ENCODE data around the gene MAGIX.
"Not testable (repeated sequence)": the region's sequence is repeated elsewhere in the genome, so short reads cannot be mapped to it uniquely, and the experiment has no call there.

The MAGIX gene

GRCh38 chrX:49161632-49162031 is 926 bp upstream of the MAGIX start:
- no peak for DNase-seq

DNA sequence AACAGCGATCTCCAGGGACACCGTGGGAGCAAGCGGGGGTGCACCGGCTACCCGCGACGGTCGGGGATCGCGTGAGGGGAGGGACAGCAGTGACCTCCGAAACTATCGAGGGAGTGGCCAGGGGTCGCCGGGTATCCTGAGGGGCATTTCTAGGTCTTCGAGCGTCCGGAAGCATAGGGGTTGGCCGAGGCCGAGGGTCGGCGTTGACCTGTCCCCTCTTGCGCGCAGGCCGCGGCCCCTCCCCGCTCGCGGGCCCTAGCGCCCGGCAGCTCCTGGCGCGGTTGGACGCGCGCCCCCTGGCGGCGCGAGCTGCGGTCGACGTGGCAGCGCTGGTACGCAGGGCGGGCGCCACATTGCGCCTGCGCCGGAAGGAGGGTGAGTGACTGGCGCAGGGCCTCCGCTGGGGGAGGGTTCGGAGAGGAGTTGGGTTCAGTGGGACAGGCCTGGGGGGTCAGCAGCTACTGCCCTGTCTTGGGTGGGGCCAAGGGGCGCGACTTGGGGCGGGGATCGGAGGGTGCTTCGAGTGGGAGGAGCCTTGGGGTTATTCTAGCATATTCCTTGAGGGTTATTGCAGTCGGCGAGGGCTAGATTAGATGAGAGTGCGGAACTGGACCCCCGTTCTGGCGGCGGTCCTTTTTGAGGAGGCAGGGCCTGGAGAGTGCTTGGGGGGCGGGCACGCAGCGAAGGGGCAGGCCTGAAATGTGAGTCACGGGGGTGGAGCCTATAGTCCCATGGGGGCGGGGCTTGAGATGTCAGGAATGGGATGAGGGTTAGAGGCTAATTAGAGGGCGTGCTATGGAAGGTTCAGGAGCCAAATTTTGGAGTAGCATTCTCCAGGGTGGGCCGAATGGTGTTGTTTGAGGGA is 1.2 kb downstream of the MAGIX start:
- DNase-seq, result peak; percentile 79

- no peak for DNase-seq
These were observed 2.2 kb downstream of the MAGIX start for GRCh38 chrX:49164589-49165360.

DNA sequence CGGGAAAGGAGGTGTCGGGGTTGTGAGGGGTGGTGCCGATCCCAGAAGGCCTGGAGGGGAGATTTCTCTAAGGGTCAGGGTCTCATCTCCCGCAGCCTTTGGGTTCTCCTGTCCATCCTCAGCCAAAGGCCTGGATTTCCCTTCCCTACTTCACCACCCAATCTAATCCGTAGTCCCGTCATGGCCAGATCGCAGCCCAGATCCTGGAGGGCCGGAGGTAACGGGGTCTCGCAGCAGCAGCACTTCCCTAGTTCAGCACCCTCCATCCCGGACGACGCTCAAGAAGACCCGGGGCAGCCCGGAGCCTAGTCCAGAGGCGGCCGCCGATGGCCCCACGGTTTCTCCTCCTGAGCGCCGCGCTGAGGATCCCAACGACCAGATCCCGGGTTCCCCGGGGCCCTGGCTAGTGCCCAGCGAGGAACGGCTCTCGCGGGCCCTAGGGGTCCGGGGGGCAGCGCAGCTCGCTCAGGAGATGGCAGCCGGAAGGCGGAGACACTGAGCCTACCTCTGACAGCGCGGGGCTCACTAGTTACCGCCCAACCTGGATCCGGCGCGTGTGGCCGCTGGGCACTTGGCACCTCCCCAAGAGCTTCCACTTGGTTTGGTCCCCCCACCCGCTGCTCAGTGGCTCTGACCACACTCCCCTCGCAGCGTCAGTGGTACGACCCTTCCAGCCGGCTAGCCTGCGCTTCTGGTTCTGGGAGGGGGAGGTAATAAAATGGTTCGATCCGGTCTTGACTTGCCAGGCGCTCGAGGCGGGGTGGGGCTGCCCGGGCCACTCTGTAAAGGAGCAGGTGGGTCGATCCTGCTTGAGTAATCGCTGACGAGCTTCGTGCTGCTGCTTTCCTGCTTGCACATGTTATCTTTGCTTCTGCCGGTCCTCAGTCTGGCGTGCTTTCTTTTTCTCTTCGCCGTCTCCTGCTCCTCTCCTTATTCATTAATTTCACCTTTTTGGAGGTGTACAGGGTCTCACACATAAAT is 3.6 kb downstream of the MAGIX start:
- peak; percentile 63 for DNase-seq

GRCh38 chrX:49166914-49167739 is 4.6 kb downstream of the MAGIX start:
- DNase-seq, result peak; percentile 64

- no peak for DNase-seq
These were observed 5.2 kb downstream of the MAGIX start for GRCh38 chrX:49167740-49168108.

GRCh38 chrX:49171752-49172279 is 9.3 kb downstream of the MAGIX start, which contains the start of gene PLP2:
Gene PLP2, plus strand, starts transcription at chrX:49171898. Its CDS starts 103 bp downstream, at chrX:49172001.
- DNase-seq, result peak; percentile 77

DNA sequence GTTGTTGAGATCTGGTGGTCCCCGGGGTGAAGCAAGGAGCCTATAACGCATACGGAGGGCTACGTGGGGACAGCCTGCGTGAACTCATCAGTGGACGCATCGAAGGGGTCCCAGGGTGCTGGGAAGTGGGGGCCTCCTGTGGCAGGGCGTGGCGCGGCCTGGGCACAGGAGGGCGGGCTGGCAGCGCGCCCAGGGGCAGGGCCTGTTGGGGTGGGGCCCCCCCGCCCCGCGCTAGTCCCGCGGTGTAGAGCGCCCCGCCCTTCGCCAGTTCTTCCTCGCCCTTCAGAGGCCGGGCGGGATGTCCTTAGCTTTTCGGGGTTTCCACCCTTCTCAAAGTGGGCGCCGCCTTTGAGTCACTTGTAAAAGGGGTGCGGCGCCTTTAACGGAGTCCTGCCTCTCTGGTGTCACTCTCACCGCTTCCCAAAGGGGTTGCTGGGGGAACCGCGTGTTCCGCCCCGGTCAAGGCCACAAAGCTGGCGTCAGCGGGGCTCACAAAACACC is 9.8 kb downstream of the MAGIX start:
- peak; percentile 67 for DNase-seq

DNA sequence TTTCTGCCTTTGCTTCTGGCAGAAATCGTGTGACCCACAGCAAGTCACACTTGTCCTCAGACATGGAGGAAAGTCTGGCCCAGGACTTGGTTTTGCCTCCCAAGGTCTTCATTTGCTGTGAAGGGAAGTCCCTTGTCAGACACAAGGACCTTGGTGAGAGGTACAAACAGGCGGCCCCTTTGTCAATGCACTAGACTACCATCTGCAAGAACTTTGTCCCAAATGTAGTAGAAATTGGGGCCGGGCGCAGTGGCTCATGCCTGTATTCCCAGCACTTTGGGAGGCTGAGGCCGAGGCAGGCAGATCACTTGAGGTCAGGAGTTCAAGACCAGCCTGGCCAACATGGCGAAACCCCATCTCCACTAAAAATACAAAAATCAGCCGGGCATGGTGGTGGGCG is 11.0 kb downstream of the MAGIX start:
- DNase-seq, result not testable (repeated sequence)

DNA sequence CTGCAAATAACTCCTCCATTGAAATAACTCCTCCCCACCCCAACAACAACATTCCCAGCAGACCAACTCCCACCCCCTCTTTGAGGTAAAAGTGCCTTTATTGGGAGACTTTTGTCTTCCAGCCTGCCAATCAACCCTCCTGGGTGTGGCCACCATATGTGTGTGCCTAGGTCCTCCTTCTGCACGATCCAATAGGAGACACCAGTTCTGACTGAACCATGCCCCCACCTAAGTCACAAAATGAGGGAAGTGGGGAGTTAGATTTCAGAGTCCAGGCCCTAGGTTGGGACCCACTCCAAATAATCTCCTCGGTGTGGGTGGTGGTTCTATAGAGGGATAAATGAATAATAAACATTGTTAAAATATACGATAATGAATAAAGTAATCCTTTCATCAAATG is 12.2 kb downstream of the MAGIX start:
- DNase-seq, result no peak

- DNase-seq, result no peak
These were observed 13.1 kb downstream of the MAGIX start for GRCh38 chrX:49175435-49176274.

DNA sequence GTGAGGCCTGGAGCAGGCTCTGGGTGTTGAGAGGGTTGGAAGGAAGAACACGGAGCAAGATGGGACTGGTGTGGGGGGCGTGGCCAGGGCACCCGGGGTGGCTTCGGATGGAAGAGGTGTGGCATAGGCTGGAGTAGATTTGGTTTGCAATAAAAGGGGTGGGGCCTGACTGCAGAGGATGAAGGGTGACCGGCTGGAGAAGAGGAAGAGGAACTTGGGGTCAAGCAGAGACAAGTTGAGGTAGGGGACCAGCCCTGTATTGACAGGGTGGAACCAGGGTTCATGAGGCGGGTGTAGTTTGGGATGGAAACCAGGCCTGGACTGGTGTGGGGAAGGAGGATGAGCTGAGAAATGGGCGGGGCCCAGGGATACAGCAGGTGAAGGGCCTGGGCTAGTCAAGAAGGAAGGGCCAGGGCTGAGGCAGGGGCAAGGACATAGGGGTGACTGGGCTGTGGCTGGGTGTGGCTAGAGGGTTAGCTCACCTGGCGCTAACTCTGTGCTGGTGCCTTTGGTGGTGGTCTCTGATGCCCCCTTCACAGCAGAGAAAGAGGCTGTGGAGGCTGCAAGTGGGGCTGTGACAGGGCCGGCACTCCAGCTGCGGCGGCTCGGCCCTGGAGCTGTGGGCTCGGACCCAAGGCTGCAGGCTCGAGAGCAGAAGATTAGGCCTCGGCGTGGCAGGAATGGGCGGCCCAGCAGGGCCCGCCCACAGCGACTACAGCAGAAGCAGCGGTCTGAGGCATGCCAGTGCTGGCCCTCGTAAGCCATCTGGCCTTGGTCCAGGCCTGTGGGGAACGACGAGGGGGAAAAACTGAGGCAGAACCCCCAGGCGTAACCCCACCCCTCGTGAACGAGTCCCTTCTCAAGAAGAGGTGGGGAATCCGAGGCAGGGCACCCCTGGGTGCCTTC is 14.1 kb downstream of the MAGIX start:
- DNase-seq, result no peak

- no peak for DNase-seq
These were observed 14.8 kb downstream of the MAGIX start for GRCh38 chrX:49177338-49177833.

DNA sequence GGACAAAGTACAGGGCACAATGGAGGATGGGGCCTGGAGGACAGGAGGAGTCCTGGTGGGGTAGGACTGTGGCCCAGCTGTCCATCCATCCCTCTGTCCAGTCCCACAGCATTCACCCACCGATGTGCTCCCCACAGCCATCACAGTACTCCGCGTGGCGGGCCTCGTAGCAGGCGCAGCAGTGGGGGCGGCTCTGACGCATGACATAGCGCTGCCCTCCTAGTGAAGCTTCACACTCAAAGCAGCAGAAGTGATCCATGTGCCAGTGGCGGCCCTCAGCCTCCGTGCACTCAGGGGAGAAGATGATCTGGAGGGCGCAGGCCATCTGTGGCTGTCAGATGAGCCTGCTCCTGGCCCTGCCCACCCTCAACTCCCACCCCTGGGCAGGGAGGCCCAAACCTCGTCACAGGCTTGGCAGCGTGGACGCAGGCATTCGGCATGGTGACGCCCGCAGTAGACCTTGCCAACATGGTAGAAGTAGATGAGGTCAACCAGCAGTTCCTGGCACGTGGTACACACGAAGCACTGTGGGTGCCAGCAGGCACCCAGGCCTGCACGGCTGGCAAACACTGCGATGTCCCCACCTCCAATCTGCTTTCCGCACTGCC is 15.4 kb downstream of the MAGIX start:
- DNase-seq, result no peak

DNA sequence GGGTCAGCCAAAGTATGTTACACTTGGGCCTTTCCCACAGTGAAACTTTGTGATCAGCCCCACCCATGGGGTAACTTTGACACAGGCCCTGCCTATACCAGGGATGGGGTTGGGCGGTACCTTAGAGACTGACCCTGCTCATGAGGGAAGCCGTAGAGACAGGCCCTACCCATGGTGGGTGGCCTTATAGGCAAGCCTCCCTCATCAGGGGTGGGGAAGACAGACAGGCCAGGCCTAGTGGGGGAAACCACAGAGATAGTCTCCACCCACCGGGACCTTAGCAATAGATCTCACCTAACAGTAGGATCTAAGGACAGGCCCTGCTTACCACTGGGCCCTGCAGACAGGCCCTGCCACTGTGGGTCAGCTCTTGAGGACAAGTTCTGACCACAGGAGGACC is 16.0 kb downstream of the MAGIX start:
- no peak for DNase-seq

GRCh38 chrX:49179358-49179757 is 16.8 kb downstream of the MAGIX start:
- no peak for DNase-seq

DNA sequence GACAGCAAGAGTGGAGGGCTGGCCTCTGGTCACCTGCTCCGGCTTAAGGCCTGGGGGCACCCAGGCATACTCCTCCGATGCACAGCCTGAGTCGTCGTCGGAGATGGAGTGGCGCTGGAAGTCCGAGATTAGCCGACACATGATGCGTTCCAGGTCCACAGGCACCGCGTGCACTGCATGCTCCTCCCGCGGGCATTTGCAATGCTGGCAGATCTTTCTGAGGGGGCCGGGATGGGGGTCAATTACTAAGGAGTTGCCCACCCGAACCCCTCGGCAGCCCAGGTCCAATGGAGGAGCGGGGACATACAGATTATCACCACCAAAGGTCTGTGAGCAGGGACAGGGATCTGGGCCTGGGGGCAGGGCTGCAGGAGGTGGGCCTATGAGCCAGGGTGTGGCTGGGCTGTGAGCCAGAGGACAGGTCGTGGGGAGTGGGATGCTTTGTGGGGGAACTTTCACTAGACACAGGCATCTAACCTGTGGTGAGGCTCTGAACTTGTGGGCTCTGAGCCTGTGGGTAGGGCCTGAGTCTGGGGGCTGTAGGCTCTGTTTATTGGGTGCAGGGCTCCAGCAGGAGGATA is 21.2 kb downstream of the MAGIX start:
- no peak for DNase-seq

Measured in activated CD8-positive, alpha-beta memory T cell treated with anti-CD3 and anti-CD28 coated beads, Interleukin-2, amount 50 U/mL, for 4 hours (primary cell).